Esophagus muscularis mucosa (tissue), 4 donors: ENCODE data around the gene UBE4B. TPM values are rescaled to one million over a fixed set of nuclear protein-coding genes. Genes with fewer than 3 reads are reported as not detected.
"Not testable (repeated sequence)": the region's sequence is repeated elsewhere in the genome, so short reads cannot be mapped to it uniquely, and the experiment has no call there.

ENCODE experiments used
- DNase-seq: peaks from one replicate; pipeline ENCODE4 v3.0.0-alpha.2; 2017; ENCODE audit errors: extremely low spot score
- H3K27ac ChIP-seq, 4 donors: fragments of 200-600 bp; sonication (generic); replicated peaks in 1 of 4; 1 replicate in 3 of 4; 2 replicates in 1 of 4; pipeline ENCODE4 v1.5.1; 2016 to 2019; ENCODE audit warnings: mild to moderate bottlenecking in 1 of 4
- H3K27me3 ChIP-seq, 4 donors: fragments of 200-600 bp; sonication (generic); one replicate each; pipeline versions ENCODE4 v1.5.1 to v1.6.0; 2016 to 2019
- H3K36me3 ChIP-seq, 4 donors: fragments of 200-600 bp; sonication (generic); one replicate each; pipeline ENCODE4 v1.5.1; 2016 to 2019
- H3K4me1 ChIP-seq, 4 donors: fragments of 200-600 bp; sonication (generic); one replicate each; pipeline ENCODE4 v1.5.1; 2016 to 2019
- H3K4me3 ChIP-seq, 4 donors: fragments of 200-600 bp; sonication (generic); 1 replicate in 2 of 4; 2 replicates in 2 of 4; pipeline ENCODE4 v1.5.1; 2016 to 2019; ENCODE audit warnings: mild to moderate bottlenecking in 4 of 4, moderate library complexity in 1 of 4
- H3K9me3 ChIP-seq, 4 donors: fragments of 200-600 bp; sonication (generic); 1 replicate in 3 of 4; 2 replicates in 1 of 4; pipeline ENCODE4 v1.5.1; 2016 to 2019
- EP300 ChIP-seq: sonication (generic); formaldehyde crosslinking; IDR thresholded peaks from one replicate; pipeline ENCODE4 v1.6.1; 2017; ENCODE audit warnings: antibody characterized with exemption
- POLR2A ChIP-seq: fragments of 450-650 bp; IDR thresholded peaks from one replicate; pipeline ENCODE4 v1.6.1; 2017; ENCODE audit warnings: antibody characterized with exemption, moderate library complexity, mild to moderate bottlenecking, low read depth
- POLR2AphosphoS5 ChIP-seq, 2 donors: sonication (generic); formaldehyde crosslinking; IDR thresholded peaks; one replicate each; pipeline ENCODE4 v1.6.1; 2017; ENCODE audit warnings: antibody characterized with exemption in 2 of 2
- WGBS: methylation state at CpG from one replicate; pipeline ENCODE4 v1.1.5; 2018; 5-methylcytosine and 5-hydroxymethylcytosine counted together
- intact Hi-C: fragments of 100-400 bp; cut with DNase I; formaldehyde crosslinking; loops from one replicate; pipeline ENCODE4 v1.15.1; 2023
- total RNA-seq, 4 donors: library from RNA; depleted of rRNA; stranded (reverse); fragments of >200 nt; gene quantifications; one replicate each; pipeline versions ENCODE4 v1.1.0 to v1.2.1, GENCODE V29; 2016
- TF ChIP-seq, protein P1 (sequence below), 3 experiments: fragments of 200-600 bp in 2 of 3; fragments of 450-650 bp in 1 of 3; sonication (generic) in 2 of 3; IDR thresholded peaks; one replicate each; pipeline ENCODE4 v1.5.1; 2017 to 2019; ENCODE audit warnings: antibody characterized with exemption in 3 of 3, mild to moderate bottlenecking in 2 of 3, moderate library complexity in 1 of 3

UBE4B gene
- total RNA-seq, 4 donors from 2014 or later = 58.6 to 110 (median 85.5) TPM

DNA sequence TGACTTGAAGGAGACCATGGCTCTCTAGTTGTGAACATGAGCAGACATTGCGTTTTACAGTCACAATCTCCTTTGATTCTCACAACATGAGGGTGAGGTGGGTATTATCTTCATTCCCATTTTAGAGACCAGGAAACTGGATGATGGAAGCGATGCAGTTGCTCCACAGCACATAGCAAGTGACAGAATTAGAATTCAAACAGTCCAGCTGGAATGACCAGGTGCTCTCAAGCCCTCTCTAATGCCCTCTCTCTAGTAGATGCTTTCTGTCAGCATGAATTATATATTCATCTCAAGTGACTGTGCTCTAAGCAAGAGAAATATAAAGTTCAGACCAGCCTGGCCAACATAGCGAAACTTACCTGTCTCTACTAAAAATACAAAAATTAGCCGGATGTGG is 167.9 kb downstream of the UBE4B start:
- H3K9me3 ChIP-seq = no peaks in the 10 kb centered on the region
- H3K27me3 ChIP-seq = no peaks in the 10 kb centered on the region
- no peak for DNase-seq
- H3K36me3 ChIP-seq = no peaks in the 10 kb centered on the region
- intact Hi-C loops = no loop called here
- H3K4me1 ChIP-seq = peaks cover 0 to 10% (median 4%) of the 10 kb centered on the region in 4 donors
- 94% methylated on average over 4 of the region's 4 CpGs for WGBS
- H3K27ac ChIP-seq = no peak overlapping the region
- TF ChIP-seq, protein P1, sequence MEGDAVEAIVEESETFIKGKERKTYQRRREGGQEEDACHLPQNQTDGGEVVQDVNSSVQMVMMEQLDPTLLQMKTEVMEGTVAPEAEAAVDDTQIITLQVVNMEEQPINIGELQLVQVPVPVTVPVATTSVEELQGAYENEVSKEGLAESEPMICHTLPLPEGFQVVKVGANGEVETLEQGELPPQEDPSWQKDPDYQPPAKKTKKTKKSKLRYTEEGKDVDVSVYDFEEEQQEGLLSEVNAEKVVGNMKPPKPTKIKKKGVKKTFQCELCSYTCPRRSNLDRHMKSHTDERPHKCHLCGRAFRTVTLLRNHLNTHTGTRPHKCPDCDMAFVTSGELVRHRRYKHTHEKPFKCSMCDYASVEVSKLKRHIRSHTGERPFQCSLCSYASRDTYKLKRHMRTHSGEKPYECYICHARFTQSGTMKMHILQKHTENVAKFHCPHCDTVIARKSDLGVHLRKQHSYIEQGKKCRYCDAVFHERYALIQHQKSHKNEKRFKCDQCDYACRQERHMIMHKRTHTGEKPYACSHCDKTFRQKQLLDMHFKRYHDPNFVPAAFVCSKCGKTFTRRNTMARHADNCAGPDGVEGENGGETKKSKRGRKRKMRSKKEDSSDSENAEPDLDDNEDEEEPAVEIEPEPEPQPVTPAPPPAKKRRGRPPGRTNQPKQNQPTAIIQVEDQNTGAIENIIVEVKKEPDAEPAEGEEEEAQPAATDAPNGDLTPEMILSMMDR (IDR thresholded peaks at IDR 0.05) = no peak
- TF ChIP-seq EP300 = no peak
- no peak for TF ChIP-seq POLR2A
- TF ChIP-seq POLR2AphosphoS5 (IDR thresholded peaks at IDR 0.05) = no peak
- H3K4me3 ChIP-seq = no peak overlapping the region

DNA sequence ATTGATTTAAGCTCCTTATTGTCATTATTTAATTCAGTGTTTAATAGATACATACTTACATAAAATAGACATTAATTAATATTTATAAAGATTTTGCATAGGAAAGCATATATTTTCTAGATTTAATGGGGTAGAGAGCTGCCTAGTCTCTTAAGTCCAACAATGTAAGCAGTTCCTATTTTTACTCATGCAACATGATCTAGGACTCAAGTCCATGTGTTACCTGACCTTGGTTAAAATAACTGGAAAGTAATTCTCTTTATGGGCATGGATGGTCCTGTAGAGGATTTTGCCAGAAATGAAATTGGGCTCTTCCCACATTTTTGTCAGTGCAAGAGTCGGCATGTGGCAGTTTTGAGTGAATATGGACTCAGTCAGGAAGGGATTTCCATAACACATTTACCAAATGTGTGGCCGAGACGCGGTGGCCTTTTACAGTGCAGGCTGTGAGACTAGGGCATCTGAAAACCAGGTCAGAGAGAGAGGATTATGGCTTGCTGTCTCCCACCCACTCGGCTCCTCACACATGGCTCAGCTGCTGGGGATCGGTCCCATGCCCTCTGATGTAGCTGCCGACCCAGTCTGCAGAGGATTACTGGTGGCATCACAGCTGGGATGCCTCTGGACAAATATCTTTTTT is 171.4 kb downstream of the UBE4B start:
- 72% methylated on average over 7 of the region's 7 CpGs for WGBS
- no peak overlapping the region for H3K27ac ChIP-seq
- intact Hi-C loops = no loop called here
- peaks cover 3 to 8% (median 5%) of the 10 kb centered on the region in 4 donors for H3K4me1 ChIP-seq
- no peak overlapping the region for H3K4me3 ChIP-seq
- no peaks in the 10 kb centered on the region for H3K27me3 ChIP-seq
- H3K9me3 ChIP-seq = no peaks in the 10 kb centered on the region
- DNase-seq = no peak
- TF ChIP-seq, protein P1 (IDR thresholded peaks at IDR 0.05) = no peak
- no peak for TF ChIP-seq EP300
- TF ChIP-seq POLR2A = no peak
- no peak for TF ChIP-seq POLR2AphosphoS5 (IDR thresholded peaks at IDR 0.05)
- no peaks in the 10 kb centered on the region for H3K36me3 ChIP-seq

DNA sequence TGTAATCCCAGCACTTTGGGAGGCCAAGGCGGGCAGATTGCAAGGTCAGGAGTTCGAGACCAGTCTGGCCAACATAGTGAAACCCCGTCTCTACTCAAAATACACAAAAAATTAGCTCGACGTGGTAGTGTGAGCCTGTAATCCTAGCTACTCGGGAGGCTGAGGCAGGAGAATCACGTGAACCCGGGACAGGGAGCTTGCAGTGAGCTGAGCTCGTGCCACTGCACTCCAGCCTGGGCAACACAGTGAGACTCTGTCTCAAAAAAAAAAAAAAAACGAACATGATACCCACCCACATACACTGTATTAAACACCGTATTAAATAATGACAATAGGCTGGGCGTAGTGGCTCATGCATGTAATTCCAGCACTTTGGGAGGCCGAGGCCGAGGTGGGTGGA is 172.4 kb downstream of the UBE4B start:
- not testable (repeated sequence) for H3K27me3 ChIP-seq, DNase-seq, H3K4me3 ChIP-seq, H3K9me3 ChIP-seq, H3K36me3 ChIP-seq, H3K27ac ChIP-seq
- WGBS = 86% methylated on average over 14 of the region's 14 CpGs
- peaks cover 10 to 13% (median 11%) of the 10 kb centered on the region in 4 donors for H3K4me1 ChIP-seq
- intact Hi-C loops = loop anchor here (5.0 kb wide), 1 partner anchor 132 kb away; no protein-coding TSS in a partner anchor

DNA sequence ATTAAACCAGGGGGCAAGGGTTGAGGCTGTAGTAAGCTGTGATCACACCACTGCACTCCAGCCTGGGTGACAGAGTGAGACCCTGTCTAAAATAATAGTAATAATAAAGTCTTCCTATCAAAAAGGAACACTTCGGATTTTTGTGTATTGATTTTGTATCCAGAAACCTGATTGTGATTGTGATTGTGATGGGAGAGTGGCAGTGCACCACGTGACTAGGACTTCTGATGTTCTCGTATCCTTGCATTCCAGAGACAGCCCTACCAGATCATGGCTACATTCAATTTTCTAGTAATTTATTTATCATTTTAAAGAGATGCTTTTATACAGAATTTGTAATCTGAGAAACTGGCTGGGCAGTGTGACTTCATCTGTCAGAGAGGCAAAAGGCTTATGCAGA is 175.1 kb downstream of the UBE4B start:
- TF ChIP-seq POLR2AphosphoS5 (IDR thresholded peaks at IDR 0.05) = no peak
- TF ChIP-seq EP300 = no peak
- TF ChIP-seq, protein P1 (IDR thresholded peaks at IDR 0.05) = no peak
- WGBS = 93% methylated on average over 3 of the region's 3 CpGs
- no peak for DNase-seq
- Histone ChIP-seq H3K36me3 (no peaks in the 10 kb centered on the region), H3K27me3 (no peaks in the 10 kb centered on the region), H3K27ac (no peak overlapping the region), H3K4me1 (peaks cover 20 to 29% (median 23%) of the 10 kb centered on the region in 4 donors), H3K4me3 (no peak overlapping the region), H3K9me3 (no peaks in the 10 kb centered on the region)
- intact Hi-C loops = loop anchor here (5.0 kb wide), 1 partner anchor 129 kb away; no protein-coding TSS in a partner anchor

DNA sequence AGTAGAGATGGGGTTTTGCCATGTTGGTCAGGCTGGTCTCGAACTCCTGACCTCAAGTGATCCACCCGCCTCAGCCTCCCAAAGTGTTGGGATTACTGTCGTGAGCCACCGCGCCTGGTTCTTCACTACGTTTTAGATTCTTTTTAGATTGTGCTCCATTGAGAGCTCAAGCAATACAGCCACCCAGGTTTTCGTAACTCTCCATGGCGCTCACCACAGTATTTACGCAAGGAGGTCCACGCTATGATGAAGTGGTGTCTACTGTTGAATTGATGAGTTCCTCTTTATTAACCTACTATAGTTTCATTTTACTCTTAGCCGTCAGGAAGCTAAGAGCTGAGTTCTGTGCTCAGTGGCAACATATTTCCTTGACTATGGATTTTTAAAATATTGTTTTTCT is 175.8 kb downstream of the UBE4B start:
- peaks cover 27 to 36% (median 30%) of the 10 kb centered on the region in 4 donors for H3K4me1 ChIP-seq
- peak overlapping the region; percentile 100 for H3K27ac ChIP-seq
- intact Hi-C loops = loop anchor here (5.0 kb wide), 1 partner anchor 129 kb away; no protein-coding TSS in a partner anchor
- H3K36me3 ChIP-seq = no peaks in the 10 kb centered on the region
- no peaks in the 10 kb centered on the region for H3K27me3 ChIP-seq
- WGBS = 82% methylated on average over 11 of the region's 11 CpGs
- DNase-seq = no peak
- no peak overlapping the region for H3K4me3 ChIP-seq
- TF ChIP-seq EP300 = no peak
- TF ChIP-seq, protein P1 (IDR thresholded peaks at IDR 0.05) = no peak
- TF ChIP-seq POLR2A = no peak
- no peaks in the 10 kb centered on the region for H3K9me3 ChIP-seq
